ENCODE measurements around the gene ACVR1.
A peak's percentile ranks its signal among the peaks of the same experiment; 100 is the strongest.
"Not testable (repeated sequence)": the region's sequence is repeated elsewhere in the genome, so short reads cannot be mapped to it uniquely, and the experiment has no call there.

The ACVR1 gene

DNA sequence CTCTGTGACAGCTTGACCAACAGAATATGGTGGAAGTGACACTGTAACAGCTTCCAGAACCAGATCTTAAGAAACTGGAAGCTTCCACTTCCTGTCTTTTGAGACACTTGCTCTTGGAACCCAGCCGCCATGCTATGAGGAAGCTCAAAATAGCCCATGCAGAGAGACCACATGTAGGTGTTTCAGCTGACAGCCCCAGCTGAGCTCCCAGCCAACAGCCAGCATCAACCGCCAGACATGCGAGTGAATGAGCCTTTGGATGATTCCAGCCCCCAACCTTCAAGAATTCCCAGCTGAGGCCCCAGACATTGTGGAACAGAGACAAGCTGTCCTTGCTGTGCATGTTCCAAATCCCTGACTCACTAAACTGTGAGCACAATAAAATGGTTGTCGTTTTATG lies 27.9 kb downstream of the ACVR1 start:
- no peak for DNase-seq

DNA sequence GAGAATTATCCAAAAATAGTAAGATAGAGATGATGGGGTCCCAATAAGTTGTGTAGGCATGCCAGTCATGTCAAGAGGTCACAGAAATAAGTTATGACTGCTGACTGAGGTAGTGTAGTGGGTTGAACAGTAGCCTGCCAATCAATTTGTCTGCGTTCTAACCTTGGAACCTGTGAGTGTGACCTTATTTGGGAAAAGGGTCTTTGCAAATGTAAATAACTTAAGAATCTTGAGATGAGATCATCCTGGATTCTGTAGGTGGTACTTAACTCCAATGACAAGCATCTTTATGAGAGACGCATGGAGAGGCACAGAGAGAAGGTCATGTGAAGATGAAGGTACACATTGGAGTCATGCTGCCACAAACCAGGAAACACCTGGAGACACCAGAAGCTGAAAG lies 31.0 kb downstream of the ACVR1 start:
- DNase-seq, result no peak

GRCh38 chr2:157843935-157844334 lies 32.2 kb downstream of the ACVR1 start:
- no peak for DNase-seq

DNA sequence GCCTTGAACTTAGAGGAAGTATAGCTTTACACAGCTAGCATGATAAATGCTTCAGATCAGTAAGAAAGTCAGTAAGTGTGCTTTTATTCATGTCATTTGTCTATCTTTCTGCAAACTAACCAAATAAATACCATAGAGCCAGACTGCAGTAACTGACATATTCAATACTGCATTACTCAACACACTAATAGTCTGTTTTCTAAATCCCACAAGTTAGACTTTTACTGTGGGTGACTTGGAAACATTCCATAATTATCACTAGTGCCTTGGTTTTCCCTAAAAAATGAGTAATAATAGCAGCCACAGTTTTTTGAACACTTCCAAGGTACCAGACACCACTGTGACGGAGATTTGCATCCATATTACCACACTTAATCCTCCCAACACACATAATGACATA lies 33.0 kb downstream of the ACVR1 start:
- no peak for DNase-seq

DNA sequence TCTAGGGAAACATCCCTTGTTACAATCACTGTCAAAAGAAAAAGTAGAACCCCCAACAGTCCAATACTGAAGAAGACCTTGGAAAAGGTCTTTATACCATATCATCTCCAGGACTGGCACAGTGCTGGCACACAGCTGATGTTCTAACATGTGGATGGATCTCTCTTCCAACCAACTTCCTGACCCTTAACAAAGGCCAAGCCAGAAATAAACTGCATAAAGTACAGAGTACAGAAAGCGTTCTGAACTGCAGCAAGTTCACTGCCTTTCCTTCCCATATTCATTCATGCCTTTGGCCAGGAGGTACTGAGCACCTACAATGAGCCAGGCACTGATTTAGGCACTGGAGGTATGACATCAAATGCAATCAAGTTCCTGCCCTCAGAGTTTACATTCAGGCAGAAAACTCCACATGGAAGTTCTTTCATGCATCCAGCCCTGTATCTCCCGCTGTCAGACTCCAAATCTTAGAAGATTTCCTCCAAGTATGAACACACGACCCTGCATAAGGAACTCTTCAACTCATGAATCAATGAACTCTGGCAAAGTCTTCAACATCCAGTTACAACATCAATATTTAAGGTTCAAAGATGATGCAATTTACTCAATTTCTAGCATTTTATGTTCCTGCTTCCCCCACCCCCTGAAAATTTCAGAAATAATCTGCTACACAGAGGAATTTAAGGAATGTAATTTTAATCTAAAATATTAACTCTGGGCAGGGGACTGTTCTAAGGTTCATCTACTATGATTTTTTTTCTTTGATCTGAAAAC lies 33.8 kb downstream of the ACVR1 start:
- no peak for DNase-seq

- DNase-seq, result no peak
Measured at GRCh38 chr2:157841485-157841884, 34.6 kb downstream of the ACVR1 start.

GRCh38 chr2:157840568-157841156 lies 35.5 kb downstream of the ACVR1 start:
- no peak for DNase-seq

DNA sequence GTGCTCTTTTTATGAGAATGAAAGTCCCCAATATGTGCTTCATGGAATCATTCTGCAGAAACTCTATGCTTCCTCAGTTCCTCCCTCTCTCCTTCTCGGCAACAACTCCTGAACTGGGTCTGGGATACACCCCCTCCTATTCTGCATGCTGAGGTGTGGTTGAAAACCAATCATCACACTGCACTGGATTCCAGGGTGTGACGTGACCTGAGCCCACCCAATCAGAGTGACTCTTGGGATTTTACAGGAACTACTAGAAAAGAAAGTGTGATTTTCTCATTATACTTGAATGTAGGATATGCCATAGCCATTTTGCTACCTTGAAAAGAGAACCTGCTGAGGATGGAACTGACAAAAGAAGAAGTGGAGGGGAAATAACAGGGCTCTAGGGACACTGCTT lies 36.3 kb downstream of the ACVR1 start:
- no peak for DNase-seq

- DNase-seq, result no peak
Measured at GRCh38 chr2:157839162-157839801, 36.8 kb downstream of the ACVR1 start.

GRCh38 chr2:157838442-157839161 lies 37.5 kb downstream of the ACVR1 start:
- peak; percentile 71 for DNase-seq

GRCh38 chr2:157837851-157838441 lies 38.2 kb downstream of the ACVR1 start:
- no peak for DNase-seq

GRCh38 chr2:157836531-157836930 lies 39.6 kb downstream of the ACVR1 start:
- DNase-seq, result no peak

GRCh38 chr2:157835425-157835824 lies 40.7 kb downstream of the ACVR1 start:
- DNase-seq, result no peak

DNA sequence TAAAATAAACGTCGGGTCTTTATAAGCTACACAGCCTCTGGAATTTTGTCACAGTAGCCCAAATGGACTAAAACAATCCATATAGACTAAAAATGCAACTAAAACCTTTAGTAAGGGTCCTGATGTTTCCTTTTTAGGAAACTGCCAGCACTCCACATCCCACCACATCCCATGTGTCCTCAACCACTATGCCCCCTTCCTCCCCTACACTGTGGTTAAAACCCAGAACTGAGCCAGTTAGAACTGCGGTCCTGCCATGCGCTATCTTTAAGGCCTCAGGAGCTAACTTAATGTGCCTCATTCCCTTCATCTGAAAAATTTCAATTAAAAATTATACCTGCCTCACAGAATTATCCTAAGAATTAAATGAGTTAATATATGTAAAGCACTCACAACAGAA lies 41.1 kb downstream of the ACVR1 start:
- DNase-seq, result peak; percentile 53

DNA sequence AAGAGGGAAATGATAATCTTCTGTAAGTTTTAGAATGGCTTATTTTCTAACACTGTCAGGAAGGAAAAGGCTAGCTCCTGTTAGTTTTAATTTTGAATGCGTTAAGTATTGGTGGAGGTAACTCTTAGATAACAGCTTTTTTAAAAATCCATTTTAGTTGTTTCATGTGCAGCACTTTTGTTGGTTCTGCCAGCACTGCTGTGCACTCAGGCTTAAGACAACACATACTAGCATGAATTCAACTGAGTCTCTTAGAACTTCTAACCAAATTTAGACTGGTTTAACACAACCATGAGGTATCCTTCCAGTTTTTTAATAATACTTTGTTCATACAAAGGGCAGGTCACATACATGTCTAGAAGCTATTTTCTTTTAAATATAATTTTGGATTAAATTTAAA lies 42.4 kb downstream of the ACVR1 start:
- DNase-seq, result no peak

- no peak for DNase-seq
Measured at GRCh38 chr2:157831573-157832315, 44.4 kb downstream of the ACVR1 start.

- DNase-seq, result no peak
Measured at GRCh38 chr2:157830696-157831570, 45.2 kb downstream of the ACVR1 start.

- no peak for DNase-seq
Measured at GRCh38 chr2:157830266-157830665, 45.9 kb downstream of the ACVR1 start.

DNA sequence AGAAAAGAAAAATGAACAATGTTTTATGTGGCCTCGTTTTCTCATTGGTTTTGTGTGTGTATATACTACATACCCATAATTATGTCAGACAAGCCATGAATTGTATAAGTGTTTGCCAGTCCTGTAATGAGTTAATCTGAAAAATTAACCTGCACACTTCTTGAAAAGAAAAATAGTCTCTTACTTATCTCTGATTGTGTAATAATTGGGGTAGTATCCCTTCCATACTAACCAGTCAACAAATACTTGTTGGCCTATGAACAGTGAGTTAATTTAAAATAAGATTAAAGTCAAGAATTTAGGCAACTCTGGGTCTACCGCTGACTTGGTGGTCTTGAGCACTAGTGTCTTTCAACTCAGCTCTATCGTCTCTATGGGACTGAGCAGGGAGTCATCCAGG lies 48.8 kb downstream of the ACVR1 start:
- DNase-seq, result no peak

DNA sequence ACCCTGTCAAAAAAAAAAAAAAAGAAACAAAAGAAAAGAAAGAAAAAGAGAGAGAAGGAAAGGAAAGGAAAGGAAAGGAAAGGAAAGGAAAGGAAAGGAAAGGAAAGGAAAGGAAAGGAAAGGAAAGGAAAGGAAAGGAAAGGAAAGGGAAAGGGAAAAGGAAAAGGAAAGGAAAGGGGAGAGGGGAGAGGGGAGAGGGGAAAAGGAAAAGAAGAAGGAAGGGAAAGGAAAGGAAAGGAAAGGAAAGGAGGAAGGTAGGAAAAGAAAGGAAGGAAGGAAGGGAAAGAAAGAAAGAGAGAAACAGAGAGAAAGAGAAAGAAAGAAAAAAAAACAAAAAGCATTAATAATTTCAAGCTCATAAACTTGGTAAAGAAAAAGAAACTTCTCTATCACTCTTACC lies 49.5 kb downstream of the ACVR1 start:
- not testable (repeated sequence) for DNase-seq

DNA sequence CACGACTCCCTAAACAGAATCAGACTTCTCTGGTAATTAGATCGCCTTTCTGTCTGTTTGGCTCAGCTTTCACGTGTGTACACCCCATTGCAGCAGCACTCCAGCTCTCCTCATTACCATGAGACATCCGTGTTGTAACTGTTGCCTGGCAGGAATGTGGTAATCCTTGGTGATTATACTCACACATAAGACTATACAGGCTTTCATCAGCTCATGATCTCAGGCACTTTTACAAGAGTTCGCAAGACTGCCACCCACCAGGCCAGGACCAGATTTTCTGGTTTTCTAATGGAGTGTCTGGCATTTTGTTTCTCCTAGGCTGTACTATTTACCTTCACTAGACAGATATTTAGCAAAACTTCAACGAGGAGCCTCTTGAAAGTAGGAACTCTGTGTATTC lies 50.2 kb downstream of the ACVR1 start:
- DNase-seq, result no peak

- no peak for DNase-seq
Measured at GRCh38 chr2:157822993-157823392, 53.1 kb downstream of the ACVR1 start.

Measured in GDM1 (cell line).